Activated naive CD4-positive, alpha-beta T cell treated with anti-CD3 and anti-CD28 coated beads for 36 hours (primary cell): Measurements from ENCODE around the gene PLXNA4. TPM values are rescaled to one million over a fixed set of nuclear protein-coding genes. Genes with fewer than 3 reads are reported as not detected.

Experiments used
- CTCF ChIA-PET: fragments of 350-600 bp; sonication (Branson Sonifier 250); formaldehyde crosslinking; loops from one replicate; lab custom pipeline; 2021; ENCODE audit warnings: antibody characterized with exemption; lab: Charles Lee
- DNase-seq: peaks from one replicate; pipeline ENCODE4 v3.0.0-alpha.2; 2020
- H3K27ac Mint-ChIP-seq: one replicate; pipeline ENCODE4 v1.8.0; 2021; ENCODE audit warnings: mild to moderate bottlenecking, mixed read lengths
- H3K27me3 Mint-ChIP-seq: one replicate; pipeline ENCODE4 v1.8.0; 2021; ENCODE audit warnings: low read depth, mixed read lengths
- H3K36me3 Mint-ChIP-seq: one replicate; pipeline ENCODE4 v1.8.0; 2021; ENCODE audit warnings: low read depth, mixed read lengths
- H3K4me1 Mint-ChIP-seq: one replicate; pipeline ENCODE4 v1.8.0; 2021; ENCODE audit warnings: low read depth, mixed read lengths
- H3K4me3 Mint-ChIP-seq: one replicate; pipeline ENCODE4 v1.8.0; 2021; ENCODE audit warnings: mild to moderate bottlenecking, moderate library complexity, mixed read lengths
- H3K9me3 Mint-ChIP-seq: one replicate; pipeline ENCODE4 v1.8.0; 2021; ENCODE audit warnings: mixed read lengths
- intact Hi-C: fragments of 100-400 bp; cut with micrococcal nuclease; formaldehyde crosslinking; loops from one replicate; pipeline ENCODE4 v1.15.1; 2023
- total RNA-seq, 2 experiments: library from RNA; stranded (reverse); gene quantifications; one replicate each; pipeline ENCODE4 v1.2.3, GENCODE V29; 2021

PLXNA4 gene
- total RNA-seq, 2 experiments from 2014 or later: 0.02 to 0.05 TPM

DNA sequence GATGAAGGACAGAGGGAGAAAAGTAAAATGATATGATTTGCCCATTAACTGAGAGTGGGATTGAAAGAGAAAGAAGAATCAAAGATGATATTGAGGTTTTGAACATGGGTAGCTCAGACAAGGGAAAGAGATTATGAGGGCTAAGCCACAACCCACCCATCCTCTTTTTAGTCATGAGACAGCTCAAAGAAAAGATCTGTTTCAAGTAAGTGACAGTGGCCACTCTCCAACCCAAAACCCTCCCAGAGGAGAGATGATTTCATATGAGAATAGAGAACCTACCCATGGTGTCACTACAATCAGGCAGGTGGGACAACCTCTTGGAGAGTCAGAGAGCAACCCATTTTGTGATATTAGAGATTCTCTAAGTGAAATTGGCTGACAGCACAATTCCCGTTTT, 32.2 kb downstream of the PLXNA4 start:
- CTCF ChIA-PET: interaction anchor here (0.6 to 1.6 kb wide), 2 partner anchors 36 to 110 kb away, joined by 6 to 7 read pairs; no protein-coding TSS in a partner anchor
- Mint-ChIP-seq H3K4me1 (no peaks in the 10 kb centered on the region), H3K27me3 (no peaks in the 10 kb centered on the region), H3K9me3 (no peaks in the 10 kb centered on the region), H3K36me3 (no peaks in the 10 kb centered on the region), H3K27ac (no peak overlapping the region), H3K4me3 (no peak overlapping the region)
- no peak for DNase-seq
- intact Hi-C loops: no loop called here

DNA sequence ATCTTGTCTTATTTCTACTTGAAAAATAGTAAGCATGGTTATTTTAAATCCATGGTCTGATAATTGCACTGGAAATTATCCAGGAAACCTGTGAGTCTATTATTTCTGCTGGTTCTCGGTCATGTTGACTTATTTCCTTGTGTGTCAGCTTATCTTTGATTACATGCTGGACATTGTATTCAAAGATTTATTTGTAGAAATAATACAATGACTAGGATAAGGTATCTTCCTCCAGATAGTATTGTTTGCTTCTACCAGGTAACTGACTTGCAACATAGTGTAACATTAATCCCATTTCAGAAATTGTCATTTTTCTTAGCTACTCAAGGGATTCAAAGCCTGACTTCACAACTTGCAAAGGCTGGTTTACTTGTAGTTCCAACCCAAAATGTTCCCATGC, 33.4 kb downstream of the PLXNA4 start:
- Mint-ChIP-seq H3K4me1 (no peaks in the 10 kb centered on the region), H3K36me3 (no peaks in the 10 kb centered on the region), H3K4me3 (no peak overlapping the region), H3K27ac (no peak overlapping the region), H3K9me3 (no peaks in the 10 kb centered on the region), H3K27me3 (no peaks in the 10 kb centered on the region)
- intact Hi-C loops: no loop called here
- CTCF ChIA-PET: interaction anchor here (1.1 to 1.6 kb wide), 2 partner anchors 15 to 38 kb away, joined by 4 to 6 read pairs; no protein-coding TSS in a partner anchor
- DNase-seq: no peak

DNA sequence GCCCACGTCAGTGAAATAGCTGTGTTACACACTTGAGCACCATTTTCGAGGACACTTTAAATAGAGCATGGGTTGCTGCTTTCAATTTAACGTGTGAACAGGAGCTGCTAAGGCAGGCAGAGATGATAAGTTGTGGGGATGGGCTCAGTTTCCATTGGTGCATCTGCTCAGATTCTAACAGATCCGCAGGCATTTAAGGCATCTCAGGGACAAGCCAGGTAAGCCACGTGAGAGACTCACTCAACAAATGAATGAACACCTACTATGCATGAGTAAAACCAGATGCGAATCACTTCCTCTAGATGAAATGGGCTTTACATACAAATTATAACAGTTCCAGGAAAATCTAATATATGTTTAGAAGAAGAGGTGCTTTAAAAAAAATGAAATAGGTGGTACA, 34.6 kb downstream of the PLXNA4 start:
- H3K27ac Mint-ChIP-seq: no peak overlapping the region
- H3K4me3 Mint-ChIP-seq: no peak overlapping the region
- no peaks in the 10 kb centered on the region for H3K36me3 Mint-ChIP-seq
- peak; percentile 26 for DNase-seq
- no peaks in the 10 kb centered on the region for H3K27me3 Mint-ChIP-seq
- CTCF ChIA-PET: no interaction called here
- intact Hi-C loops: no loop called here
- H3K9me3 Mint-ChIP-seq: no peaks in the 10 kb centered on the region
- no peaks in the 10 kb centered on the region for H3K4me1 Mint-ChIP-seq

DNA sequence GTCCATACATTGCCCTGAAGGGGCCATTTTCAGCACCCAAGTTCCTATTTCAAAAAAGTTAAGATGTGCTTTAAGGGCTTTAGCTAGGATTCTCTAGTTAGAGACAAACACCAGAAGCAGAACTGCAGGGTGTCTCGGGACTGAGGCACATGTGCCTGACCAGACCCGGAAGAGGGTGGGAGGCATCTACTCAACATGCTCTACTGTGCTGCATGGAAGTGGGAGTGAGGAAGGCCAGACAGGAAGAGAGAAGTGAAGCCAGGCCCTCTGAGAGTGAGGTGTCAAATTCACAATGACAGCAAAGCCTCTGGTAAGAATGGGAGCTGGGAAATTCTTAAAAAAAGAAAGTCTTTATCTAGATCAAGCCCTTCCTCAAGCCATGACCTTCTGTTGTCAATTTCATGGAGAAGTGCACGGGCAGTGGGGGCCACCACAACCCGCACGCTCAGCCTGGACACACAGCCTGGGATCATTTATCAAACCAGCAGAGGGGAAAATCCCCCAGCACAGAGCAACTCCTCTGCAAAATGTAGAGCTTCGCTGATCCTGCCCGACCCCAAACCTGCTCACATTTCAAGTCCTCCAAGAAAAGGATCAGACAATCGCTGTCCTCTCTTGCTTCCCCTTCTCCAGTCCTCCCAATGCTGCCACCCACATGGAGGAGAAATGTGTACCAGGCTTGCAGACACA, 38.7 kb downstream of the PLXNA4 start:
- CTCF ChIA-PET: interaction anchor here (1.4 kb wide), 1 partner anchor 43 kb away, joined by 5 read pairs; no protein-coding TSS in a partner anchor
- DNase-seq: no peak
- no peak overlapping the region for H3K27ac Mint-ChIP-seq
- H3K4me1 Mint-ChIP-seq: no peaks in the 10 kb centered on the region
- intact Hi-C loops: no loop called here
- H3K4me3 Mint-ChIP-seq: no peak overlapping the region
- H3K36me3 Mint-ChIP-seq: no peaks in the 10 kb centered on the region
- no peaks in the 10 kb centered on the region for H3K27me3 Mint-ChIP-seq
- no peaks in the 10 kb centered on the region for H3K9me3 Mint-ChIP-seq

GRCh38 chr7:132536654-132537395, 39.4 kb downstream of the PLXNA4 start:
- CTCF ChIA-PET: interaction anchor here (1.4 kb wide), 1 partner anchor 44 kb away, joined by 5 read pairs; no protein-coding TSS in a partner anchor
- Mint-ChIP-seq H3K9me3 (no peaks in the 10 kb centered on the region), H3K4me1 (no peaks in the 10 kb centered on the region), H3K27ac (no peak overlapping the region), H3K27me3 (no peaks in the 10 kb centered on the region), H3K4me3 (no peak overlapping the region), H3K36me3 (no peaks in the 10 kb centered on the region)
- intact Hi-C loops: no loop called here
- DNase-seq: no peak

GRCh38 chr7:132533916-132534315, 42.4 kb downstream of the PLXNA4 start:
- intact Hi-C loops: no loop called here
- no peak overlapping the region for H3K4me3 Mint-ChIP-seq
- CTCF ChIA-PET: no interaction called here
- H3K27ac Mint-ChIP-seq: no peak overlapping the region
- no peak for DNase-seq
- no peaks in the 10 kb centered on the region for H3K36me3 Mint-ChIP-seq
- peaks cover 2% of the 10 kb centered on the region for H3K4me1 Mint-ChIP-seq
- no peaks in the 10 kb centered on the region for H3K27me3 Mint-ChIP-seq
- no peaks in the 10 kb centered on the region for H3K9me3 Mint-ChIP-seq

DNA sequence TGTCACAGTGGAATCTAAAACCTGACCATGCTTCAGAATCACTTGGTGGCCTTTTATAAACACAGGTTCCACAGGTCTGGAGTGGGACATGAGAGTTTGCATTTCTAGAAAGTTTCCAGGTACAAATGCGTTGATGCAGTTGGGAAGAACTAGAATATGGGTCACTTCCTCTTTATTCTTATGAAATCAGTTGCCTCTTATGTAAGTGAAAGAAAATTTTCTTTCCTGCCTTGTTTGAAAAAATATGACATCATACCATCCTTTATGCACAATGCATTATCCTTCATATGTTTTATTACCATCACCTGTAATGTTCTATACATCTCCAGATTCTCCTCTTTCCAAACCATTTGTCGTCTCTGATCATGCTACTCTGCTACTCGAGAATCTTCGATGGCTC, 44.0 kb downstream of the PLXNA4 start:
- DNase-seq: no peak
- H3K9me3 Mint-ChIP-seq: no peaks in the 10 kb centered on the region
- no peak overlapping the region for H3K27ac Mint-ChIP-seq
- no peaks in the 10 kb centered on the region for H3K27me3 Mint-ChIP-seq
- no peaks in the 10 kb centered on the region for H3K36me3 Mint-ChIP-seq
- H3K4me1 Mint-ChIP-seq: peaks cover 2% of the 10 kb centered on the region
- H3K4me3 Mint-ChIP-seq: no peak overlapping the region
- intact Hi-C loops: no loop called here
- CTCF ChIA-PET: no interaction called here

DNA sequence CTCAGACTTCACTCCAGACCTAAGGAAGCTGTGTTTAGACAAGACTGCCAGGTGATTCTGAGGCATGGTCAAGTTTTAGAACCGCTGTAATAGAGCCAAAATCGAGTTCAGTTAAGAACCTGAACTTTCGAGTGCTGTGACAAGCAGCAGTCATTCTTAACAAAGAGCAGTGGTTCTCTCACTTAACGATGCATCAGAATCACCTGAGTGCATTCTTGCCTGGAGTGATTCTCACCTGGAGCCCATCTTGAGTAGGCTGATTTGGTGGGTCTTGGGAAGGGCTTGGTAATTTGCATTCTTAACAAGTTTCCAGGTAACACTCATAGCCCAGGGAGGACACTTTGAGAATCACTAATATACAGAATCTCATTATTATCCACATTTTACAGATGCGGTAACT, 44.7 kb downstream of the PLXNA4 start:
- Mint-ChIP-seq H3K4me3 (no peak overlapping the region), H3K27me3 (no peaks in the 10 kb centered on the region), H3K9me3 (no peaks in the 10 kb centered on the region), H3K27ac (no peak overlapping the region), H3K36me3 (no peaks in the 10 kb centered on the region), H3K4me1 (peaks cover 4% of the 10 kb centered on the region)
- DNase-seq: no peak
- intact Hi-C loops: no loop called here
- CTCF ChIA-PET: no interaction called here

DNA sequence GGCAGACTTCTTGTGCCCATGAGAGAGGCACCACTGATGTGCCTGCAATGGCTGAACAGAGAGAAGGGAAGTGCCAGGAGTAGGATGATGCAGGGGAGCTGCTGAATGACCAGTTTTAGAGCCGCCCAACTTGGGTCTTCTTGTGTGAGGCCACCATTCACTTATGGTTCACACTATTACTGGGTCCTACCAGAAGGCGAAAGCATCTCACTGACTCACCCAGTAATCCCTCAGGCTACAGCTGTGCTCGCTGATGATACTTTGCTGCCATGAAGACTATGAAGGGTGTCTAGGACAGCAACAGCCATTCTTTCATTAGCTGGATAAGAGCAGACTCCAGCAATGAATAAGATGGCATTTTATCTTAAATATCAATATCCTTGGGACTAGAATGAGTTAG, 47.6 kb downstream of the PLXNA4 start:
- Mint-ChIP-seq H3K4me3 (no peak overlapping the region), H3K36me3 (no peaks in the 10 kb centered on the region), H3K9me3 (no peaks in the 10 kb centered on the region), H3K27ac (no peak overlapping the region), H3K27me3 (no peaks in the 10 kb centered on the region), H3K4me1 (peaks cover 12% of the 10 kb centered on the region)
- CTCF ChIA-PET: no interaction called here
- intact Hi-C loops: no loop called here
- DNase-seq: no peak

DNA sequence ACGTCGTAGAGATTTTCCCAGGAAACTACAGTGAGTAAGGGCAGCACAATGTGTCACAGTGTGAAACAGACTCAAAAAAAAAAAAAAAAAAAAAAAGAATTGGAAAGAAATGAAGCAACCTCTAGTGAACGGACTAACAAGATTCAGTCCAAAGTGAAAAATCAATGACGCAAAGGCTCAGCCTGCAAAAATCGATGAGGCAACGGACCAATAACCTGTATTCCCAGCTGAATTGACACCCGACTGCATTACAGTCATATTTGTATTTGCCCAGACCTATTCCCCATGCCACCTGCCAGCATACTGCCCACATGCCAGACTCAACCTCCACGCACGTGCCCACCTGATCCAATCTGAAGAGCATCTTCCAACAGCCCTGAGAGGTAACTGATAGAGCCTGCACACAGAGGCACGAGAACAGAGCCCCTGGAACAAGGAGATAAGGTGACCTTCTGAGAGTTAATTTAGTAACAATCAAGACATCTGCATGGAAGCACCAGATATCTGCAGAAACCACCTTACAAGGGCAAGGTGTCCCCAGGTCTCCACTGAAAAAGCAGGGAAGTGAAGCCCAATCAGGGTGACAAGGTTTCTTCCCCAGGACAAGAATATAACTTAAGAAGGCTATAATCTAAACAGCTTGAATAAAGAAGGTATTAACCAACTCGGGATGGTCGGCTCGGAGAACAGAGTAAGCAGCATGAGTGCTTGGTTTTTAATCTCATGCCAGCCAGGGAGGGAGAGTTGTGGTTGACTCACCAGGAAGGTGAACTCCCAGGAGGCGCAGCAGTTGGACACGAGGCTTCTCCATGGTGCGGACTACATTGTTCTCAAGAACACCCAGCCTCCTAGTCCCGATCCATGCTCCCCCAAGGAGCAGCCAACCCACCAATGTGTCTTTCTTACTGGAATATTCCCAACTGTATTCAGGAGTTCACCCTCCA, 48.5 kb downstream of the PLXNA4 start:
- CTCF ChIA-PET: interaction anchor here (0.6 kb wide), 1 partner anchor 178 kb away, joined by 3 read pairs; no protein-coding TSS in a partner anchor
- intact Hi-C loops: no loop called here
- no peak overlapping the region for H3K4me3 Mint-ChIP-seq
- H3K9me3 Mint-ChIP-seq: no peaks in the 10 kb centered on the region
- no peak for DNase-seq
- H3K36me3 Mint-ChIP-seq: no peaks in the 10 kb centered on the region
- no peaks in the 10 kb centered on the region for H3K27me3 Mint-ChIP-seq
- H3K27ac Mint-ChIP-seq: no peak overlapping the region
- peaks cover 12% of the 10 kb centered on the region for H3K4me1 Mint-ChIP-seq

DNA sequence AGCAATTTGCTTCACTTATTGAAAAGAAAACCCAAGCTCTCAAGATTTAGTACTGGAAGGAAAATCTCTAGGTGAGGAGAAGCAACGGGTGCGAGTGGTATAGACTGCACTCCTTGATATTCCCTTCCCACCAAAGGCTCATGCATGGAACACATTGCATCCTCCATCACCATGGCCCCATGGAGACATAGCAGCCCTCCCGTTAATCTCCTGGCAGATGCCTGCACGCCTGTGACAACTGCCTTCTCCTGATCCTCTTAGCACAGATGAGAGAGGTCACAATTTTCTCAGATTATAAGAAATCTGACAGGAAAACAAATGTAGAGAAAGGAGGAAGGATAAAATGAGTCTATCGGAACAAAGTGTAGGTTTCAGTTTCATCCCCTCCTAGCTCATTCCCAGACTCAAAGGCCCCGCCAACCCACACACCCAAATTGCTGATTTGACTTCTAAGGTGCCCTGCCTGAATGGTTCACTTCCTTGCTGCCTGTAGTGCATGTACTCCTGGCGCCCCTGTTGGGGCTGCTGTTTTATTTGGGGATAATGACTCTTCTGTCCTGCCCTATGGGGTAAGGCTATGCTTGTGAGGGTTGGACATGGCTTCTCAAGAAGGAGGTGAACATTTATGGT, 50.0 kb downstream of the PLXNA4 start:
- peak; percentile 42 for DNase-seq
- CTCF ChIA-PET: interaction anchor here (0.7 kb wide), 1 partner anchor 478 kb away, joined by 3 read pairs; no protein-coding TSS in a partner anchor
- Mint-ChIP-seq H3K27me3 (no peaks in the 10 kb centered on the region), H3K36me3 (no peaks in the 10 kb centered on the region), H3K4me1 (peaks cover 12% of the 10 kb centered on the region), H3K9me3 (no peaks in the 10 kb centered on the region), H3K27ac (no peak overlapping the region), H3K4me3 (no peak overlapping the region)
- intact Hi-C loops: no loop called here

DNA sequence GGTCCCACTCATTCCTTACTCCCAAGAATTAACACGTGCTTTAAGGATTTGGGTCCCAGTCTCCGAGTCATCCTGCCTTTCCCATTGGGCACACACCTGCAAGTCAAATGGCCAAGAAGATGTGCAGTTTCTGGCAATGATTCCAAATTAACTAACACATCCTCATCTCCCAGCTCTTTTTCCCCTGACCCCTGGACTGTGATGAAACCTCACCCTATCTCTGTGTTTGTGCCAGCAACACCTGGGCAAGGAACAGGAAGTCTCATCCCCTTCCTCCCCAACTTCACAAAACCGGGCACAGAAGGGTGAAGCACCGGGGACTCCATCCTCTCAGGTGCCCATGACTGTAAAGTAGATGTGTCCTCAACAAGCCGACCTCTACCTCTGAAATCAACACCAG, 54.8 kb downstream of the PLXNA4 start:
- CTCF ChIA-PET: no interaction called here
- Mint-ChIP-seq H3K4me3 (no peak overlapping the region), H3K36me3 (no peaks in the 10 kb centered on the region), H3K27me3 (no peaks in the 10 kb centered on the region), H3K9me3 (no peaks in the 10 kb centered on the region), H3K4me1 (peaks cover 6% of the 10 kb centered on the region), H3K27ac (no peak overlapping the region)
- DNase-seq: no peak
- intact Hi-C loops: no loop called here
